A549 (cell line): ENCODE data around the gene CFI. TPM values are rescaled to one million over a fixed set of nuclear protein-coding genes. Genes with fewer than 3 reads are reported as not detected.

Source experiments
- ATAC-seq, 2 experiments: fragments of 200-7000 bp in 1 of 2; fragments of >200 bp in 1 of 2; cut with Nextera tagmentation in 1 of 2; cut with Tn5 transposase in 1 of 2; 3 replicates each; pipeline versions ENCODE4 v1.8.0 to v1.9.1; 2018 to 2020; ENCODE audit warnings: mild to moderate bottlenecking in 1 of 2, moderate library complexity in 1 of 2
- CTCF ChIA-PET: fragments of 300-600 bp; sonication (Branson Sonifier 250); formaldehyde crosslinking; extraction: SDS; loops from one replicate; lab custom pipeline; 2021; ENCODE audit warnings: antibody characterized with exemption, inconsistent platforms; lab: Yijun Ruan, JAX
- POLR2A ChIA-PET: fragments of 350-600 bp; formaldehyde crosslinking; extraction: SDS; loops from one replicate; lab custom pipeline; 2021; ENCODE audit warnings: antibody characterized with exemption, inconsistent platforms; lab: Yijun Ruan, JAX
- DNase-seq, 2 experiments: peaks; one replicate each; pipeline versions ENCODE4 v3.0.0 to v3.0.0-alpha.2; 2011 to 2016; ENCODE audit warnings: low read depth in 1 of 2, low spot score in 1 of 2
- FAIRE-seq: peaks from 2 replicates; lab custom pipeline; 2011; peaks lifted over from hg19 to GRCh38; lab: Jason Lieb, UNC
- H3K27ac ChIP-seq, 2 experiments: fragments of >200 bp; sonication (Bioruptor Twin); formaldehyde crosslinking; 3 replicates each; pipeline ENCODE4 v1.5.1; 2016 to 2017
- H3K4me1 ChIP-seq: fragments of >200 bp; sonication (Bioruptor Twin); formaldehyde crosslinking; 3 replicates; pipeline ENCODE4 v1.6.1; 2016
- H3K4me2 ChIP-seq: fragments of >200 bp; sonication (Bioruptor Twin); formaldehyde crosslinking; 3 replicates; pipeline ENCODE4 v1.6.1; 2016
- H3K4me3 ChIP-seq: fragments of >200 bp; sonication (Bioruptor Twin); formaldehyde crosslinking; 3 replicates; pipeline ENCODE4 v1.5.1; 2016
- H3K9me3 ChIP-seq: fragments of >200 bp; sonication (Bioruptor Twin); formaldehyde crosslinking; 3 replicates; pipeline ENCODE4 v1.6.1; 2016
- ATOH8 ChIP-seq: fragments of 250-450 bp; sonication (Bioruptor Pico); IDR thresholded peaks from 2 replicates; pipeline ENCODE4 v1.5.0; 2020; ENCODE audit warnings: low read depth, mild to moderate bottlenecking, moderate library complexity
- CHD2 ChIP-seq: fragments of 150-350 bp; IDR thresholded peaks from 2 replicates; pipeline ENCODE4 v1.6.1; 2014; ENCODE audit warnings: low read length; ENCODE audit not compliant: partially characterized antibody
- EHMT2 ChIP-seq: fragments of 200-600 bp; sonication (generic); IDR thresholded peaks from 2 replicates; pipeline ENCODE4 v1.6.1; 2016; ENCODE audit warnings: antibody characterized with exemption, low read depth, mild to moderate bottlenecking, moderate library complexity
- ELK1 ChIP-seq: fragments of 150-350 bp; IDR thresholded peaks from 2 replicates; pipeline ENCODE4 v1.6.1; 2014; ENCODE audit warnings: low read depth, mild to moderate bottlenecking, low read length
- EP300 ChIP-seq, 2 experiments: fragments of >200 bp; sonication (Bioruptor Twin); formaldehyde crosslinking; IDR thresholded peaks; 2 replicates in 1 of 2; 3 replicates in 1 of 2; pipeline ENCODE4 v1.6.1; 2016 to 2017
- FOSB ChIP-seq: fragments of 250-450 bp; sonication (Bioruptor Pico); IDR thresholded peaks from 2 replicates; pipeline ENCODE4 v1.5.0; 2020; ENCODE audit warnings: mild to moderate bottlenecking, moderate library complexity
- HDAC2 ChIP-seq: fragments of 200-600 bp; sonication (generic); IDR thresholded peaks from 2 replicates; pipeline ENCODE4 v1.6.1; 2016
- HMGXB4 ChIP-seq: fragments of 250-450 bp; sonication (Bioruptor Pico); IDR thresholded peaks from 2 replicates; pipeline ENCODE4 v1.5.0; 2021; ENCODE audit warnings: mild to moderate bottlenecking, moderate library complexity, borderline replicate concordance
- HOXA7 ChIP-seq: fragments of 250-450 bp; sonication (Bioruptor Pico); IDR thresholded peaks from 2 replicates; pipeline ENCODE4 v1.5.0; 2020; ENCODE audit warnings: mild to moderate bottlenecking, moderate library complexity
- HOXB13 ChIP-seq: fragments of 250-450 bp; sonication (Bioruptor Pico); IDR thresholded peaks from 2 replicates; pipeline ENCODE4 v1.5.0; 2020; ENCODE audit warnings: low read depth, mild to moderate bottlenecking, moderate library complexity
- MAX ChIP-seq: IDR thresholded peaks from 2 replicates; pipeline ENCODE4 v1.6.1; 2012
- NPAS2 ChIP-seq: fragments of 250-450 bp; sonication (Bioruptor Pico); IDR thresholded peaks from 2 replicates; pipeline ENCODE4 v1.8.0; 2022; ENCODE audit warnings: mild to moderate bottlenecking, moderate library complexity, borderline replicate concordance
- NR3C1 ChIP-seq: fragments of >200 bp; sonication (Bioruptor Twin); formaldehyde crosslinking; IDR thresholded peaks from 3 replicates; pipeline ENCODE4 v1.6.1; 2017
- PBX3 ChIP-seq: IDR thresholded peaks from 2 replicates; pipeline ENCODE4 v1.6.1; 2012
- PHF8 ChIP-seq: fragments of 200-600 bp; sonication (generic); IDR thresholded peaks from 2 replicates; pipeline ENCODE4 v1.6.1; 2016; ENCODE audit warnings: low read depth, mild to moderate bottlenecking, antibody characterized with exemption, moderate library complexity, borderline replicate concordance
- POLR2A ChIP-seq: IDR thresholded peaks from 2 replicates; pipeline ENCODE4 v1.6.1; 2012; ENCODE audit warnings: mild to moderate bottlenecking, low read length
- POLR2AphosphoS2 ChIP-seq: conservative IDR thresholded peaks from 2 replicates; pipeline ENCODE4 v1.6.1; 2012; ENCODE audit warnings: low read length, improper control_type of control experiment, inconsistent platforms
- RARB ChIP-seq: fragments of 250-450 bp; sonication (Bioruptor Pico); IDR thresholded peaks from 2 replicates; pipeline ENCODE4 v1.8.0; 2021; ENCODE audit warnings: mild to moderate bottlenecking, moderate library complexity
- SREBF2 ChIP-seq: fragments of 450-650 bp; IDR thresholded peaks from 2 replicates; pipeline ENCODE4 v1.6.1; 2014; ENCODE audit warnings: mild to moderate bottlenecking, moderate library complexity
- TFCP2L1 ChIP-seq: fragments of 250-450 bp; sonication (Bioruptor Pico); IDR thresholded peaks from 2 replicates; pipeline ENCODE4 v1.5.0; 2021; ENCODE audit warnings: mild to moderate bottlenecking
- ZC3H11A ChIP-seq: fragments of 450-650 bp; IDR thresholded peaks from 2 replicates; pipeline ENCODE4 v1.6.1; 2014; ENCODE audit warnings: antibody characterized with exemption, mild to moderate bottlenecking
- ZNF302 ChIP-seq: fragments of 250-450 bp; sonication (Bioruptor Pico); IDR thresholded peaks from 2 replicates; pipeline ENCODE4 v1.9.0; 2021; ENCODE audit warnings: inconsistent platforms, mild to moderate bottlenecking, moderate library complexity
- ZSCAN20 ChIP-seq: fragments of 250-450 bp; sonication (Bioruptor Pico); IDR thresholded peaks from 2 replicates; pipeline ENCODE4 v1.8.0; 2022; ENCODE audit warnings: mild to moderate bottlenecking, moderate library complexity
- WGBS: methylation state at CpG from one replicate; pipeline ENCODE4 v1.1.6; 2017; ENCODE audit errors: missing lambda C conversion rate; 5-methylcytosine and 5-hydroxymethylcytosine counted together
- polyA plus RNA-seq, 4 experiments: library from polyadenylated mRNA; depleted of rRNA in 3 of 4; stranded (reverse); fragments of >200 nt; fragmentation: RNase III in 1 of 4; extraction: RNeasy Plus Mini Kit Qiagen cat#74134 plus additional on column Dnase treatment in 1 of 4; gene quantifications; 2 replicates in 3 of 4; 3 replicates in 1 of 4; pipeline ENCODE4 v1.2.3, GENCODE V29; 2011 to 2017

Gene CFI
- polyA plus RNA-seq, 2 of the 4 experiments (the other 2 are of a cell fraction): 2.6 to 2.8 TPM

GRCh38 chr4:109820563-109820962 lies 18.8 kb upstream of the CFI start:
- Histone ChIP-seq H3K4me3 (no peak overlapping the region), H3K9me3 (no peaks in the 10 kb centered on the region), H3K27ac (no peak overlapping the region), H3K4me1 (peaks cover 11% of the 10 kb centered on the region; the same call in 2 of the 3 replicates), H3K4me2 (no peak overlapping the region)
- CTCF ChIA-PET: no interaction called here
- TF ChIP-seq EP300 (IDR thresholded peaks at IDR 0.05) (no peak), PBX3 (no peak), POLR2A (no peak), HDAC2 (no peak)
- DNase-seq (no peak), FAIRE-seq (no peak), ATAC-seq (no peak)
- POLR2A ChIA-PET: no interaction called here
- 95% methylated on average over 2 of the region's 2 CpGs for WGBS

GRCh38 chr4:109818268-109818667 lies 16.5 kb upstream of the CFI start:
- H3K4me1 ChIP-seq: peaks cover 11% of the 10 kb centered on the region; the same call in 2 of the 3 replicates
- H3K9me3 ChIP-seq: no peaks in the 10 kb centered on the region
- no peak for FAIRE-seq
- ChIA-PET CTCF (interaction anchor here (1.6 kb wide), 1 partner anchor 9 kb away, joined by 5 read pairs; the partner anchor contains the start of gene RRH), POLR2A (no interaction called here)
- DNase-seq: no peak
- H3K4me3 ChIP-seq: no peak overlapping the region
- H3K4me2 ChIP-seq: no peak overlapping the region
- TF ChIP-seq CHD2 (no peak), NPAS2 (CRISPR knock-in tag) (no peak), SREBF2 (no peak), ATOH8 (CRISPR knock-in tag) (no peak), RARB (CRISPR knock-in tag) (no peak), HOXA7 (no peak), ZNF302 (no peak), ELK1 (no peak), ZSCAN20 (CRISPR knock-in tag) (no peak), PHF8 (no peak), HOXB13 (CRISPR knock-in tag) (no peak), ZC3H11A (no peak), EHMT2 (no peak), MAX (no peak), FOSB (CRISPR knock-in tag) (no peak), EP300 (IDR thresholded peaks at IDR 0.05) (no peak), TFCP2L1 (CRISPR knock-in tag) (no peak), HMGXB4 (no peak), NR3C1 (no peak), POLR2AphosphoS2 (no peak)
- WGBS: 91% methylated on average over 4 of the region's 4 CpGs
- no peak for ATAC-seq
- H3K27ac ChIP-seq: no peak overlapping the region
